ENCODE measurements around the gene PER1. TPM values are rescaled to one million over a fixed set of nuclear protein-coding genes. Genes with fewer than 3 reads are reported as not detected.

PER1 gene
- total RNA-seq, 1 donor: 12.7 TPM

DNA sequence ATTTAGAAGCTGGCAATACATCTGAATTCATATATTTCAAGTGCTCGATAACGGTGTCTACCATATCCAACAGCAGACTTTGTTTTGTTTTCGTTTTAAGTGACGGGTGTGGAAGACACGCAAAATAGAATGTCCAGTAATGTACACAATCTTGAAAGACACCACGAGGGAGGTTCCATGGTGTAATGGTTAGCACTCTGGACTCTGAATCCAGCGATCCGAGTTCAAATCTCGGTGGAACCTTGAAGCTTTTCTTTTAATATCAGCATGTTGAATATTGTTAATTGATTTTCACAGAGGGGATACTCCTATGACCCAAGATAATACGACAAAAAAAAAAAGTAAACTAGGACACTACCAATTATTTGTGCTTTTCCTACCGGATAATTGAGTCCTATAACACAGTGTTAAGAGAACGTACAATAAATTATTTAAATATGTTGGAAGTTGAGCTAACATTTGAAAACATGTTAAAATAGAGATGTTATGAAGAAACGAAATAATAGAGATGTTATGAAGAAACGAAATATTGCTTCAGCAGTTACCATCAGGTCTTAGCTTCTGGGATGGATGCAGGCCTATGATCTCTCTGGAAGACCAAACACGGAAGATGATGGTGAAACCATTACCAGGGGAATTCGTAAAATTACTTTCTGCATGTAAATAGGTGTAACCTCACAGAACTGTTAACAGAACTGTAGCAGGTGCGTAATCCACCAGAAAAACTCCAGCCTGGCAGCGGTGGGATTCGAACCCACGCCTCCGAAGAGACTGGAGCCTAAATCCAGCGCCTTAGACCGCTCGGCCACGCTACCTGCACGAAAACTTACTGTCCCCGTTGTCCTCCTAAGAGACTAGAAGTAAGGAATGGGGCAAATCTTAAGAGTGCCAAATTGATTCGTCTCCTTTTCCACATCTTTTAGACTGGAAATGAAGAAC is 32.4 kb downstream of the PER1 start:
- DNase-seq (ENCODE audit: low read depth): peak; percentile 96
- peak overlapping the region; percentile 71 for H3K4me3 ChIP-seq (ENCODE audit: low read depth, low read length)
- TF ChIP-seq, protein P1, sequence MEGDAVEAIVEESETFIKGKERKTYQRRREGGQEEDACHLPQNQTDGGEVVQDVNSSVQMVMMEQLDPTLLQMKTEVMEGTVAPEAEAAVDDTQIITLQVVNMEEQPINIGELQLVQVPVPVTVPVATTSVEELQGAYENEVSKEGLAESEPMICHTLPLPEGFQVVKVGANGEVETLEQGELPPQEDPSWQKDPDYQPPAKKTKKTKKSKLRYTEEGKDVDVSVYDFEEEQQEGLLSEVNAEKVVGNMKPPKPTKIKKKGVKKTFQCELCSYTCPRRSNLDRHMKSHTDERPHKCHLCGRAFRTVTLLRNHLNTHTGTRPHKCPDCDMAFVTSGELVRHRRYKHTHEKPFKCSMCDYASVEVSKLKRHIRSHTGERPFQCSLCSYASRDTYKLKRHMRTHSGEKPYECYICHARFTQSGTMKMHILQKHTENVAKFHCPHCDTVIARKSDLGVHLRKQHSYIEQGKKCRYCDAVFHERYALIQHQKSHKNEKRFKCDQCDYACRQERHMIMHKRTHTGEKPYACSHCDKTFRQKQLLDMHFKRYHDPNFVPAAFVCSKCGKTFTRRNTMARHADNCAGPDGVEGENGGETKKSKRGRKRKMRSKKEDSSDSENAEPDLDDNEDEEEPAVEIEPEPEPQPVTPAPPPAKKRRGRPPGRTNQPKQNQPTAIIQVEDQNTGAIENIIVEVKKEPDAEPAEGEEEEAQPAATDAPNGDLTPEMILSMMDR (IDR thresholded peaks at IDR 0.05; ENCODE audit: insufficient read depth, low read length): no peak

DNA sequence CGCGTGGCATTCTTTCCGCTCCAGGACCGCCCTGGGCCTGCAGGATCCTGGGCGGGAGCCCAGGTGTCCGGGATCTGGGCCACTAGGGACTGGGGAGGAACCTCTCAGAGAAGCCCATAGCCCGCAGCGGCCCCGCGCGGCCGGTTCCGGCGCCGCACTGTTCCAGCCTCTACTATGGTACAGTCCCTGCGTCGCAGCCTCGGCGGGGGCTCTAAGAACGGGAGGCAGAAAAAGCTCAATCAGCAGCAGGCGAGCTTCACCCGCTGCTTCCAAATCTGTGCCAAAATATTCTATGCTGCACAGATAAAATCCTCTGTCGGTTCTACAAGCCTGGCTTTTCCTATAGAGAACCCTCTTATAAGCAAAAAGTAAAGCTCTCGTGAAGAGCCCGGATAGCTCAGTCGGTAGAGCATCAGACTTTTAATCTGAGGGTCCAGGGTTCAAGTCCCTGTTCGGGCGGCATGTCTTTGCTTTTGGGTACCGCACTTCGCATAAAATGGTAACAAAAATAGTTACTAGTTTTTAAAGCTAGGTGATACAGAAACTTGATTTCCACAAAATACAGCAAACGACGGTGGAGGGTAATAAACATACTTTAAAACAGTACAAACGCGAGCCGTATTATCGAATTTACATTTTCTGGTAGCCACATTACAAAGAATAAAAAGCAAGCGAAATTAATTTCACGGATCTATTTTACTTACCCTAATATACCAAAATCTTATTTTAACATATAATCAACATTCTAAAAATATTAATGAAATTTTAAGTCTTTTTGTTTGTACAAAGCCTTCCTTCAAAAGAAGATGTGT is 33.2 kb downstream of the PER1 start:
- peak overlapping the region; percentile 69 for H3K4me3 ChIP-seq (ENCODE audit: low read depth, low read length)
- DNase-seq (ENCODE audit: low read depth): peak; percentile 90

GRCh38 chr17:8117980-8118768 is 34.0 kb downstream of the PER1 start, which contains the start of gene ALOXE3:
Gene ALOXE3, minus strand, starts transcription at chr17:8118514. Its CDS starts 524 bp downstream, at chr17:8117990.
- peak within 1 kb of the TSS; percentile 69 for H3K4me3 ChIP-seq (ENCODE audit: low read depth, low read length)
- peak; percentile 54 for DNase-seq (ENCODE audit: low read depth)
- TF ChIP-seq, protein P1 (IDR thresholded peaks at IDR 0.05; ENCODE audit: insufficient read depth, low read length): no peak

More for the DNA sequence above, 33.2 kb downstream of the PER1 start:
- TF ChIP-seq, protein P1 (IDR thresholded peaks at IDR 0.05; ENCODE audit: insufficient read depth, low read length): peak; percentile 89

- no peak for DNase-seq (ENCODE audit: low read depth)
- TF ChIP-seq, protein P1 (IDR thresholded peaks at IDR 0.05; ENCODE audit: insufficient read depth, low read length): peak; percentile 0
- peak overlapping the region; percentile 69 for H3K4me3 ChIP-seq (ENCODE audit: low read depth, low read length)
Measured at GRCh38 chr17:8117367-8117979, 34.7 kb downstream of the PER1 start.

GRCh38 chr17:8116776-8117175 is 35.4 kb downstream of the PER1 start:
- no peak overlapping the region for H3K4me3 ChIP-seq (ENCODE audit: low read depth, low read length)
- TF ChIP-seq, protein P1 (IDR thresholded peaks at IDR 0.05; ENCODE audit: insufficient read depth, low read length): no peak
- no peak for DNase-seq (ENCODE audit: low read depth)

GRCh38 chr17:8110907-8111306 is 41.3 kb downstream of the PER1 start:
- no peak overlapping the region for H3K4me3 ChIP-seq (ENCODE audit: low read depth, low read length)
- TF ChIP-seq, protein P1 (IDR thresholded peaks at IDR 0.05; ENCODE audit: insufficient read depth, low read length): no peak
- no peak for DNase-seq (ENCODE audit: low read depth)
